Measurements from ENCODE around the gene CLDN15. TPM values are rescaled to one million over a fixed set of nuclear protein-coding genes. Genes with fewer than 3 reads are reported as not detected.
A peak's percentile ranks its signal among the peaks of the same experiment; 100 is the strongest.
"Not testable (repeated sequence)": the region's sequence is repeated elsewhere in the genome, so short reads cannot be mapped to it uniquely, and the experiment has no call there.

CLDN15 gene
- polyA plus RNA-seq, 3 donors = 11.1 to 16.0 (median 14.7) TPM

DNA sequence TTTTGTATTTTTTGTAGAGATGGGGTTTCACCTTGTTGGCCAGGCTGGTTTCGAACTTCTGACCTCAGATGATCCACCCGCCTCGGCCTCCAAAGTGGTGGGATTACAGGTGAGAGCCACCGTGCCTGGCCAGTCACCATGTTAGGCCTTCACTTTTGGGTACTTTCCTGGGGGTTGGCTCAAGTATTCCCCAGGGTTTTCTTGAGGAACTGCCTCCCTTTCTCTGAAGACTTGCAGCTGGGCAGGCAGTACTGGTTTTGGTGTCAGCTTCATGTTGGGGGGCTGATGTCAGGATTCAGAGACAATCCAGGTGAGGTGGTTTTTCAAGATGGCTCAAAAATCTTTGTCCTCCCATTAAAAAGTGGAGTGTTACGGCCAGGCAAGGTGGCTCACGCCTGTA lies 12.0 kb downstream of the CLDN15 start:
- DNase-seq = no peak

GRCh38 chr7:101223528-101223927 lies 14.1 kb downstream of the CLDN15 start:
- DNase-seq = no peak

GRCh38 chr7:101222275-101222830 lies 15.2 kb downstream of the CLDN15 start:
- DNase-seq = no peak

DNA sequence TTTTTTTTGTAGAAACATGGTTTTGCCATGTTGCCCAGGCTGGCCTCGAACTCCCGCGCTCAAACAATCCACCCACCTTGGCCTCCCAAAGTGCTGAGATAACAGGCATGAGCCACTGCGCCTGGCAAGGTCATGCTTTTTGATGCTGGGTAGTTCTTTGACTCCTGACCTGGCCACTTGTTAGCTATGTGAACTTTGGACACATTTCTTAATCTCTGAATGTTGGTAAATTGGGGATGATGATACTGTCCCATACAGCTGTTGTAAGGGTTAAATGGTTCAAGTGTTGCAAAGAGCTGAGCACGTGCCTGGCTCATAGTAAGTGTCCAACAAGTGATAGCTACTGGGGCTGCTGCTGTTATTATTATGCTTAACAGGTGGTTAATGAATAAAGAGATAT lies 17.3 kb downstream of the CLDN15 start:
- DNase-seq = no peak

DNA sequence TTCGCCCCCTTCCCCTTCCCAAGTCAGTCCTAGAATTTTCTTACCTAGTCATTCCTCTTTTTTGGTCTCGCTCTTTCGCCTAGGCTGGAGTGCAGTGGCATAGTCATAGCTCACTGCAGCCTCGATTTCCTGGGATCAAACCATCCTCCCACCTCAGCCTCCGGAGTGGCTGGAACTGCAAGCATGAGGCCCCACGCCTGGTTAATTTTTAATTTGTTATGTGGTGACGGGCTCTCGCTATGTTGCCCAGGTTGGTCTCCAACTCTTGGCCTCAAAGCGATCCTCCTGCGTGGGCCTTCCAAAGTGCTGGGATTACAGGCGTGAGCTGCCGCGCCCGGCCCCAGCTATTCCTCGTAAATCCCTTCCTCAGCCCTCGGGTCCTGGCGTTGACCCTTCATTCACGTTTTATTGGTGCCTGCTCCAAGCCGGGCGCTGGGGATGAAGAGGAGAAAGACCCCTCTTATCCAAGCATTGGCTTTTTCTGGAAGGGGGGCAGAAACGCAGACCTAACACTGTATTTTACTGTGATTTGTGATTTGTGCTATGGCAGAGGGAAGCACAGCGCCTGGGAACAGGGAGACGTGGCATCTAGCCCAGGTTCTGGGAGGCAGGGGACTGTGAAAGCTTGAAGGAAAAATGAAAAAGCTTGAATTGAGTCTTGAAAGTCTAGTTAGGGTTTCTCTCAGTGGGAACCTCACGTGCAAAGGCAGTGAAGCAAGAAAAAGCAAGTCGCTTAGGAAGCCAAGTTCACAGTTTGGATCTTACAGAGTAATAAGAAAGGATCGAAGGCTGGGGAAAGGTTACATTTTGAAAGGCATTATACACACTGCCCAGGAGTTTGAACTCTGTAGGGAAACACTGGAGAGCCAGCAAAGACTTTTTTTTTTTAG lies 19.1 kb downstream of the CLDN15 start:
- no peak for DNase-seq

DNA sequence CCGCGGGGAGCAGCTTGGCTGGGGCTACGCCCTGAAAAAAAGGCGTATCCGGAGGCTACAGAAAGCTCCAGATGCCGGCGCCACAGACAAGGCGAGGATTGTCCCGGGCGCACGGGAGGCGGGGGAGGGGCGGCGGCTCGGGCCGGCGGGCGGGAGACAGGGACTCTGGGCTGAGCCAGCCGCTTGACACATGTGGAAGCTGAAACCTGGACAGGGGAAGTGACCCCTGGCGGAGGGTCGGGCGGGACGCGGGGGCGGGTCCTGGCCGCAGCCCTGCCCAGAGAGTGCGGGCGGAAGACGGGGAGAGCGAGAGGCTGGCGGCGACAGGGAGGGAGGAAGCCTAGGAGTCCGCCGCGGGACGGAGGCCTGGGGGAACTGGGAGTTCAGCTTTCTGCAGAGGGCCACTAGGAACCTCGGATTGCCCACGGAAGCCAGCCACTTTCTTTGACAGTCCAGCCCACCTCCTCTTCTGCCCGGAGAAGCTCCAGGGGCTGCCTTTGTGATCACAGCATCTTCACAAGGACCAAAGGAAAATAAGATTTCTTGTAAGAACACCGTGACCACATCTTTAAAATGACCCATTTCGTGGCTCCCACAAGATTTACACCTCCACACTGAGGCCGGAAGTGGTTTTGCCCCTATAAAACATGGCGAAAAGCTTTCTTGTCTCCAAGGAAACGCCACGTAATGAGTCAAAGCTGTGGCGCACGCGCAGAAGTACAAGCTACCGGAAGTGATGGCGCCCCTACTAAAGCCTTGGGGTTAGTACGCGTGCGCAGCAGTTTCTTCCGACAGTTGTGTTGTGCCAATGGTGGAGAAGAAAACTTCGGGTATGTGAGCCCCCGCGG lies 20.0 kb downstream of the CLDN15 start, which contains the start of the genes PLOD3 and ZNHIT1:
PLOD3 (minus strand) TSS at position 194 of the 848 bp plus-strand sequence. CDS start 307 bp downstream, outside the sequence.
ZNHIT1 (plus strand) TSS at position 778 of the 848 bp plus-strand sequence; CDS start at position 809, 31 bp downstream.
- peak; percentile 99 for DNase-seq

DNA sequence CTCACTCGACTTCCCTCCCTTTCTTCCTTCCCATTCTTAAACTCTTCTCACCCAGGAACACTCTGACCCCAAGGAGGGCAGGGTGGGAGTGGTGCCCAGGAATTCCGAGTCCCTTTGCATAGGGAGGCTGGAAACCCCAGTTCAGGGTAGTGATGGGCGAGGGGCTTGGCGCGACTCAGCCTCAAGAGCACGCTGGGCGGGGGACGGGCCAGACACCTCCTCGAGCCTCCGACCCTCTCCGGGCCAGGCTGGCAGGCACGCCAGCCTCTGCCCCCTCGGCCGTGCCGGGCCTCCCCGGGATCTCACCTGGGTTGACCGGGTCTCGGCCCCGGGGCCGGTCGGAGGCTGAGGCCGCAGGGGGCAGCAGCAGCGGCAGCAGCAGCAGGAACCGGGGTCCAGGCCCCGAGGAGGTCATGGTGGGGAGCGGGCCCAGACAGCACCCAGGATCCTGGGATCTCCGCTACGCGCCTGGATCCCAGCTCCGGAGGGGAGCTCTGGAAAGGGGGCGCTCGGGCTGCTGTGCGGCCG lies 20.7 kb downstream of the CLDN15 start:
- no peak for DNase-seq

DNA sequence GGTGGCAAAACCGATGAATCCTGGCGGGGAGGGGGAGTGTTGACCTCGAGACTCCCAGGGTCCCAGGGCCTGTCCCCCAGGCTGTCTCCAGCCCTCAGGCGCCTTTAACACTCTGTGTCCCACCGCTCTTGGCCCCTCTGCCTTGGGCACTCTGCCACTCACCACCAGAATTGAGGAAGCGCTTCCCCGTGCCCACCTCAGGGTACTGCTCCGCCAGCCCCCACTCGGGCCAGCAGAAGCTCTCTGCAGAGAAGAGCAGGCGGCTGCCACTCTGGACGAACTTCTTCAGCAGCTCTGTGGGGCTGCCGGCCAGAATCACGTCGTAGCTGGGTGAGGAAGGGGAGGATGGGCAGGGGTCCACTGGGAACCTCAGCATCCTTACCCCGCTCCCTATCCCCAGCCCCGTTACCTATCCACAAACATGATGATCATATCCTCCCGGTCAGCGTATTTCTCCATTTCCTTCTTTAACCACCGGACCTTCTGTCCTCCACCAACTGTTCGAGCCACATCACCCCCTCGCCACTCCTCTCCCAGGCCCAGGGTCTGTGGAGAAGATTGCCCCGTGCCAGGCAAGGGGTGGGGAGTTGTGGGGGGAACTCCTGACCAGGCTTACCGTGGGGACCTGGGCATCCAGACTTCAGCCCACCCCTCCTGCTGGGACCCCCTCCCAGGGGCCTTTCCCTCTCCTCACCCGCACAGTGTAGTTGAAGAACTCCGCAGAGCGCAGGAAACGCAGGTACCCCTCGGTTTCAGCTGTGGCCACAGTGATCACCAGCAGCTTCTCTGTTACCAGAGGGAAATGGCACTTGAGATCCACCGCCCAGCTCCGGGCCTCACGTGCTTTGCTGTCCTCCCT lies 21.4 kb downstream of the CLDN15 start:
- DNase-seq = no peak

DNA sequence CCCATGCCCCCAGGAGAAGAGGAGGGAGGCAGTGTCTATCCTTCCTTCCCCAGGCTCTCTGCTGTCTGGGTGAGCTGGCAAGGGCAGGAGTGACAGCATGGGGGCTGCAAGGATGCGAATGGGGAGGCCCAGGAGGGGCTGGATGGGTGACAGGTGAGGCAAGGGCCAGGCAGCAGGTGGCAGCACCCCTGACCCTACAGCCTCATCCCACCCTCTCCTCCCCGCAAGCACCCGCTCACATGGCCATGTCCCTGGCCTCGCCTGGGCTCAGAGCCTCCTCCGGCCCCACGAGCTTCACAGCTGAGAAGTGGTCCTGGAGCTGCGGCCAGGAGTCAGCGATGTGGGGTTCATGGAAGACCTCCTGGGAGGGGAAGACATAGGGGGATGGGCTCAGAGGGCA lies 25.6 kb downstream of the CLDN15 start:
- no peak for DNase-seq

DNA sequence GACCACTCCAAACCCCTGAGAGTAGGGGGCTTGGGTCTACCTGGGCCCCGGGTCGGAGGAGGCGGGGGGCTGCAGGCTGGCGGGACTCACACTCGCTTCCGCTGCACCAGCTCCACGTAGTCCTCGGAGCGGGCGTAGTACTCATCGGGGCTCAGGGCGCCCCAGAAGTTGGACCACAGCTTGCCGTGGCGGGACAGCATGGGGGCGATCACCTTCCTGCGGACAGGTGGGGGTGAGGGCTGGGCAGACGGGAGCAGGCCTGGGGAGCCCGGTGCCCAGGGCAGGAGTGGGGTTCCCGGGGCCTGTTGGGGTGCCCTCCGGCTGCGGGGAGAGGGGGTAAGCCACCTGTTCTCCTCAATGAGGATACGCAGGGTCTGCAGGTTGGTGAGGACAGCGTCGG lies 26.1 kb downstream of the CLDN15 start:
- no peak for DNase-seq

DNA sequence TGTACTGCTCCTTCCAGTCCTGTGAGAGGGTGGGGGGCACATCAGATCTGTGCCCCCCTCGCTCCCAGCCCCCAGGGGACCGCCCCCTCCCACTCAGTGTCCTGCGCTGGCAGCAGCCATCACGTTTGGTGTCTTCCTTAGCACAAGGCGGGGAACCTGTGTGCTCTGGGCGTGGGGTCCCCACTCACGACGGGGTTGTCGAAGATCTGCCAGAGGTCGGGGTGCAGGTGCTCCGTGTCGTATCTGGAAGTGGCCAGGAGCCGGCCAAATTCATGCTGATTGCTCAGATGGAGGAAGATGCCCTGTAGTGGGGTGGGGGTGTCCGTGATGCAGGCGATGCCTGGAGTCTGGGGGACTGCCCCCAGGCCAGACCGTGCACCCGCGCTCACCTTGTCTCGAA lies 27.5 kb downstream of the CLDN15 start:
- no peak for DNase-seq

DNA sequence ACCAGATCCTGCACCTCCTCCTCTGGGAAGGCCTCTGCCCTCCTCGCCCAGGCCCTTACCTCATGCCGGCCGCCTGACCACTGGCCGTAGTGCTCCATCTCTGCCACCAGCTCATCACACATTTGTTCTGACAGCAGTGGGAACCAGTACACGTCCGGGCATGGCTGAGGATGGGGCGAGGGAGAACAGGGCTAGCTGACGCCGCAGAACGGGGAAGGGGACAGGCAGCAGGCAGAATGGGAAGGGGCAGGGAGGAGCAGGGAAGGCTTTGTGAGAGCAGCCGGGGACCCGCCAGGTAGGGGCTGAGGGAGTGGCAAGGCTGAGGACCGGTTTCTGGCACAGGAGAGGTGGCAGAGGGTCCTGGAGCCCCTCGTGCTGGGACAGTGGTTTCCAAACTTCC lies 28.8 kb downstream of the CLDN15 start:
- no peak for DNase-seq

- DNase-seq = no peak
Observed at GRCh38 chr7:101207459-101207858, 30.1 kb downstream of the CLDN15 start.

- no peak for DNase-seq
Observed at GRCh38 chr7:101206665-101207042, 30.9 kb downstream of the CLDN15 start.

DNA sequence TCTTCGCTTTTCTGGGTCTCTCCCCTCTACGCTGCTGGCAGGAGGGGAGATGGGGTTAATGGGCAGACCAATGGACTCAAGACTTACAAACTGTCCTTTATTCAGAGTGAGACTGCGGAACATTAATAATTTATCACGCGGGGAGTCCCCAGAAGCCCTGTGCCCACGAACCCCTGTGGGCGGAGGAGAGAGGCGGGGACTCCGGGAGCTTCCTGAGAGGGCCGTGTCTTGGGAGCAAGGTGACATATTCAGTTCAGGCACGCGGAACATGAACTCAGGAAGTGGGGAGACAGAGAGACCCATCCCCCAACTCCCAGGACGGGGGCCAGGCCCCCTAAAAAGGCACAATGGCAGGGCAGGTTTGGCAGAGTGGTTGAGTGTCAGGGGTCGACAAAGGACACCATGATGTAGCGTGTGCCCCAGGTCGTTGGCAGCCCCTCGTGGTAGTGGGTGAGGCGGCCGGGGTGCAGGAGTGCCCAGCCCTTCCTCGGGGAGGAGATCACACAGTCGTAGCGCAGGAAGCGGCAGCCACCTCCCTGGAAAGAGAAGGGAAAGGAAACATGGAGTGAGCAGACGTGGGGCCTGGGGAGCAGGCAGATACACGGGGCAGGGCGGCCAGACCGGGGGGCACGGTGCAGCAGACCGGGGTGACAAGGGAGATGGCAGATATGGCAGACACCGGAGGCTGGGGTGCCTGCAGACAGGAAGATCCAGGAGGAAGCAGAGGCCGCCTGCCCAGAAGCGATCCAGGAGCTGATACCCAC lies 31.5 kb downstream of the CLDN15 start:
- no peak for DNase-seq

DNA sequence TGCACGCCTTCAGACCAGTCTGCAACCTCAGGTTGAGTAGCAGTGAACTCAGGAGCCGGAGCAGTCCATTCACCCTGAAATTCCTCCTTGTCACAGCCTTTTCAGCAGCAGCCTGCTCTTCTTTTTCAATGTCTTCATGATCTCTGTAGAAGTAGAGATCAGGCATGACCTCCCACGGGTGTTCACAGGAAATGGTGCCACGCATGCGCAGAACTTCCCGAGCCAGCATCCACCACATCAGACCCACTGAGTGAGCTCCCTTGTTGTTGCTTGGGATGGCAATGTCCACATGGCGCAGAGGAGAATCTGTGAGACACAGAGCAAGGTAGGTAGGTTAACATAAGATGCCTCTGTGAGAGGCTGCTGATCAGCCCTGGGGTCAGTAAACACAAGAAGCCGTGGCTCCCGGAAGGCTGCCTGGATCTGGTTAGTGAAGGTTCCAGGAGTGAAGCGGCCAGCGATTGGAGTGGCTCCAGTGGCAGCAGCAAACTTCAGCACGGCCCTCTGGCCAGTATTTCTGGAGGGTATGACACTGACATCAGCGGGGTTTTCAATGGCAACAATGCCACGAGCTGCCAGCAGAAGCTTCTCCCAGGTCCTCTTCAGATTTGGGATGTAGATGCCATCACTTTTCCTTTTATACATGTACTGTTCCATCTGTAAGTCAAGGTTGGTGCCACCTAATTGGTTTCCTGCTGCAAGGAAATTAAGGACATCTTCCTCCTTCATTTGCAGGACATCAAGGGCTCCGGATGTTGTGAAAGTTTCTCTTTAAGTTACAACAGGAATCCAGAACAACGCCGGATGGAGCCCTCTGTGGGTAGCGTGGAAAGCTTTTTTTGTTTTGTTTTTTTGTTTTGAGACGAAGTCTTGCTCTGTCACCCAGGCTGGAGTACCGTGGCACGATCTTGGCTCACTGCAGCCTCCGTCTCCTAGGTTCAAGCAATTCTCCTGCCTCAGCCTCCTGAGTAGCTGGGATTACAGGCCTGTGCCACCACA lies 33.6 kb downstream of the CLDN15 start:
- DNase-seq = not testable (repeated sequence)

- DNase-seq = no peak
Observed at GRCh38 chr7:101202603-101202918, 35.0 kb downstream of the CLDN15 start.

- DNase-seq = no peak
Observed at GRCh38 chr7:101201695-101202602, 35.7 kb downstream of the CLDN15 start.

All from renal pelvis (tissue), 4 donors.